Astrocyte (in vitro differentiated cells and primary cell): ENCODE measurements around the gene VPS35. TPM values are rescaled to one million over a fixed set of nuclear protein-coding genes. Genes with fewer than 3 reads are reported as not detected.

Experiments used
- DNase-seq: peaks from one replicate; pipeline ENCODE4 v3.0.0-alpha.2; 2010; ENCODE audit warnings: low read depth
- FAIRE-seq: peaks from 2 replicates; lab custom pipeline; 2011; peaks lifted over from hg19 to GRCh38; lab: Jason Lieb, UNC
- H2AFZ ChIP-seq: 2 replicates; pipeline ENCODE4 v1.6.0; 2012; ENCODE audit warnings: low read depth, low read length, inconsistent platforms
- H3K27ac ChIP-seq: 2 replicates; pipeline ENCODE4 v1.5.1; 2011; ENCODE audit warnings: low read depth, low read length, inconsistent platforms
- H3K27me3 ChIP-seq: 2 replicates; pipeline ENCODE4 v1.6.0; 2011; ENCODE audit warnings: low read length, inconsistent platforms; ENCODE audit not compliant: insufficient read depth
- H3K36me3 ChIP-seq: 2 replicates; pipeline ENCODE4 v1.5.1; 2011; ENCODE audit warnings: low read length, inconsistent platforms; ENCODE audit not compliant: insufficient read depth
- H3K4me1 ChIP-seq: 2 replicates; pipeline ENCODE4 v1.5.1; 2011; ENCODE audit warnings: low read length, inconsistent platforms; ENCODE audit not compliant: insufficient read depth
- H3K4me2 ChIP-seq: 2 replicates; pipeline ENCODE4 v1.6.0; 2012; ENCODE audit warnings: low read length, inconsistent platforms
- H3K4me3 ChIP-seq: 2 replicates; pipeline ENCODE4 v1.5.1; 2011; ENCODE audit warnings: low read depth, mild to moderate bottlenecking, low read length, inconsistent platforms; ENCODE audit not compliant: insufficient read depth
- H3K79me2 ChIP-seq: 2 replicates; pipeline ENCODE4 v1.6.0; 2012; ENCODE audit warnings: mild to moderate bottlenecking, low read length, inconsistent platforms; ENCODE audit not compliant: insufficient read depth
- H3K9ac ChIP-seq: 2 replicates; pipeline ENCODE4 v1.6.0; 2012; ENCODE audit warnings: mild to moderate bottlenecking, low read length, inconsistent platforms
- H3K9me3 ChIP-seq: 2 replicates; pipeline ENCODE4 v1.5.1; 2012; ENCODE audit warnings: low read depth, mild to moderate bottlenecking, low read length, inconsistent platforms; ENCODE audit not compliant: insufficient read depth
- H4K20me1 ChIP-seq: 2 replicates; pipeline ENCODE4 v1.6.0; 2012; ENCODE audit warnings: low read length, inconsistent platforms; ENCODE audit not compliant: insufficient read depth
- H3K27ac Mint-ChIP-seq: one replicate; pipeline ENCODE4 v1.8.0; 2021; ENCODE audit warnings: mild to moderate bottlenecking, mixed read lengths; ENCODE audit not compliant: unreplicated experiment
- H3K27me3 Mint-ChIP-seq: one replicate; pipeline ENCODE4 v1.8.0; 2021; ENCODE audit warnings: low read depth, mixed read lengths; ENCODE audit not compliant: unreplicated experiment
- H3K36me3 Mint-ChIP-seq: one replicate; pipeline ENCODE4 v1.8.0; 2021; ENCODE audit warnings: low read depth, mixed read lengths; ENCODE audit not compliant: unreplicated experiment
- H3K4me1 Mint-ChIP-seq: one replicate; pipeline ENCODE4 v1.8.0; 2021; ENCODE audit warnings: low read depth, mixed read lengths; ENCODE audit not compliant: unreplicated experiment
- H3K4me3 Mint-ChIP-seq: one replicate; pipeline ENCODE4 v1.8.0; 2021; ENCODE audit warnings: mild to moderate bottlenecking, moderate library complexity, mixed read lengths; ENCODE audit not compliant: unreplicated experiment
- H3K9me3 Mint-ChIP-seq: one replicate; pipeline ENCODE4 v1.8.0; 2021; ENCODE audit warnings: mild to moderate bottlenecking, mixed read lengths; ENCODE audit not compliant: unreplicated experiment
- EZH2 ChIP-seq: IDR thresholded peaks from 2 replicates; pipeline ENCODE4 v1.6.1; 2012; ENCODE audit warnings: mild to moderate bottlenecking, low read length, inconsistent platforms; ENCODE audit not compliant: insufficient read depth
- total RNA-seq: library from RNA; stranded (reverse); gene quantifications from 2 replicates; pipeline ENCODE4 v1.2.1, GENCODE V29; 2021
- TF ChIP-seq, protein P1 (sequence below): IDR thresholded peaks from 2 replicates; pipeline ENCODE4 v1.5.1; 2011; ENCODE audit warnings: low read depth, mild to moderate bottlenecking, inconsistent platforms, low read length, moderate library complexity; ENCODE audit not compliant: insufficient read depth

The VPS35 gene
- total RNA-seq, 1 donor from 2014 or later = 135 TPM

DNA sequence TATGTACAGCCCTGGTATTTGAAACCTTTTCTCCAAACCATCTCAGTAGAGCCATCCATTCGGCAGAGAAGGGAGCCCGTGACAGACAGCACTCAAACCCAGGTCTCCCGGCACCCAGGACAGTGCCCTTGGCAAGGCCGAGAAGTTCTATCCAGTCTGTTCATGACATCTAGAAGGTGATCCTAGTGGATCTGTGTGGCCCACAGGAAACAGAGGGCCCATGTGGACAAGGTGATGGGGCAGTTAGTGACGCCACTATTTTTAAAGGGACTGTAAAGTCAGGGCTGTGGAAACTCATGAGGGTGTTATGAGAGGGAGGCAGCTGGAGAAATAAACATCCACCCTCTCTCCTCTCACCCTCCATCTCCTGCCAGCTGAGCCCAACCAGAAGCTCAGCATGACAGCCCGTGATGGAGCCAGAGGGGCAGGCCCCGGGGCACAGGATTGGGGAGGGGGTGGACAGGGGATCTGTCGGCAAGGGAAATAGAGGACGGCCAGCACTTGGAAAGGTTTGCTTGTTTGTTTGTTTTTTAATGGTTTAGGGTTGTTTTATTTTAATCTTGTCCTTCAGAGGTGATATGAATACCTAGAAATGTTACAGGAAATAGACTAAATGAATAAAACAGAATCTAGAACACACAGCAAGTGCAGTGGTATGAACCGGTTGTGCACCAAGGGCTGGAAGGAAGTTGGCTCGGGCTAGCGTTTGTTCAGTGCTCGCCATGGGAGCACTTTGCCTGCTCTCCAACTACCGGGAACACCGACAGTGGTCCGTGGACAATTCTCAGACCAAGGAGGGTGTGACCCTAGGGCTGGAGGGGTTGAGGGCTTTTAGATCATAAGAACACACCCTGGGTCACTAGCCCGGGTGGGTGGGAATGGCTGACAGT, 42.1 kb upstream of the VPS35 start:
- no peaks in the 10 kb centered on the region for H3K27me3 ChIP-seq
- Mint-ChIP-seq H3K9me3 (no peaks in the 10 kb centered on the region), H3K27ac (no peak overlapping the region), H3K4me3 (no peak overlapping the region), H3K27me3 (peaks cover 17% of the 10 kb centered on the region), H3K4me1 (peaks cover 6% of the 10 kb centered on the region), H3K36me3 (peaks cover 2% of the 10 kb centered on the region)
- no peak overlapping the region for H3K27ac ChIP-seq
- no peaks in the 10 kb centered on the region for H3K4me1 ChIP-seq
- FAIRE-seq = no peak
- H3K4me3 ChIP-seq = no peak overlapping the region
- no peak for DNase-seq
- TF ChIP-seq EZH2 = no peak
- TF ChIP-seq, protein P1, sequence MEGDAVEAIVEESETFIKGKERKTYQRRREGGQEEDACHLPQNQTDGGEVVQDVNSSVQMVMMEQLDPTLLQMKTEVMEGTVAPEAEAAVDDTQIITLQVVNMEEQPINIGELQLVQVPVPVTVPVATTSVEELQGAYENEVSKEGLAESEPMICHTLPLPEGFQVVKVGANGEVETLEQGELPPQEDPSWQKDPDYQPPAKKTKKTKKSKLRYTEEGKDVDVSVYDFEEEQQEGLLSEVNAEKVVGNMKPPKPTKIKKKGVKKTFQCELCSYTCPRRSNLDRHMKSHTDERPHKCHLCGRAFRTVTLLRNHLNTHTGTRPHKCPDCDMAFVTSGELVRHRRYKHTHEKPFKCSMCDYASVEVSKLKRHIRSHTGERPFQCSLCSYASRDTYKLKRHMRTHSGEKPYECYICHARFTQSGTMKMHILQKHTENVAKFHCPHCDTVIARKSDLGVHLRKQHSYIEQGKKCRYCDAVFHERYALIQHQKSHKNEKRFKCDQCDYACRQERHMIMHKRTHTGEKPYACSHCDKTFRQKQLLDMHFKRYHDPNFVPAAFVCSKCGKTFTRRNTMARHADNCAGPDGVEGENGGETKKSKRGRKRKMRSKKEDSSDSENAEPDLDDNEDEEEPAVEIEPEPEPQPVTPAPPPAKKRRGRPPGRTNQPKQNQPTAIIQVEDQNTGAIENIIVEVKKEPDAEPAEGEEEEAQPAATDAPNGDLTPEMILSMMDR = no peak
- H3K4me2 ChIP-seq = no peak overlapping the region
- no peaks in the 10 kb centered on the region for H4K20me1 ChIP-seq
- H3K79me2 ChIP-seq = no peaks in the 10 kb centered on the region
- no peaks in the 10 kb centered on the region for H3K36me3 ChIP-seq
- no peak overlapping the region for H3K9ac ChIP-seq
- no peaks in the 10 kb centered on the region for H3K9me3 ChIP-seq
- H2AFZ ChIP-seq = no peak overlapping the region

DNA sequence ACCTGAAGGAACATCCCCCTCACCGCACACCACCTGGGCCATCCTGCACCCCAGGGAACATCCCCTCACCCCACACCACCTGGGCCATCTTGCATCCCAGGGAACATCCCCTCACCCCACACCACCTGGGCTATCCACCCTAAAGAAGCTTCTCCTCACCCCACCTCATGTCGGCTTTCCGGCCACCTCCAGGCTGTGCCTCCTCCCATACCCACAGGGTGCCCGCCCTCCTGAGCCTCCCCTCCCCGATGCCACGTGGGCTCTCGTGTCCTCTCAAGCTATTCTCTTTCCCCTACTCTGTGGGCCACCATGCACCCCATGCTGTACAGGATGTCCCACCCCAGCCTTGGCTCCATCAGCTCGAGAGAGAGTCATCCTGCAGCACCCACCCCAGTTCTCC, 41.1 kb upstream of the VPS35 start:
- Histone ChIP-seq H3K4me3 (no peak overlapping the region), H3K9me3 (no peaks in the 10 kb centered on the region), H3K27ac (no peak overlapping the region), H2AFZ (no peak overlapping the region), H3K79me2 (no peaks in the 10 kb centered on the region), H3K4me1 (no peaks in the 10 kb centered on the region), H3K9ac (no peak overlapping the region), H3K36me3 (no peaks in the 10 kb centered on the region), H3K27me3 (no peaks in the 10 kb centered on the region), H4K20me1 (no peaks in the 10 kb centered on the region), H3K4me2 (no peak overlapping the region)
- Mint-ChIP-seq H3K4me1 (peaks cover 6% of the 10 kb centered on the region), H3K36me3 (peaks cover 4% of the 10 kb centered on the region), H3K27ac (no peak overlapping the region), H3K4me3 (no peak overlapping the region), H3K9me3 (no peaks in the 10 kb centered on the region), H3K27me3 (peaks cover 15% of the 10 kb centered on the region)
- TF ChIP-seq, protein P1 = no peak
- no peak for TF ChIP-seq EZH2
- FAIRE-seq (no peak), DNase-seq (no peak)
